Tibial nerve (tissue), 4 donors: Measurements from ENCODE around the gene NTRK1. TPM values are rescaled to one million over a fixed set of nuclear protein-coding genes. Genes with fewer than 3 reads are reported as not detected.

Experiments
- DNase-seq, 2 donors: peaks; one replicate each; pipeline ENCODE4 v3.0.0-alpha.2; 2019; ENCODE audit warnings: low spot score in 2 of 2
- H3K27ac ChIP-seq, 4 donors: fragments of 200-600 bp; sonication (generic) in 3 of 4; one replicate each; pipeline ENCODE4 v1.5.1; 2017 to 2019; ENCODE audit warnings: mild to moderate bottlenecking in 1 of 4
- H3K27me3 ChIP-seq, 2 donors: fragments of 200-600 bp; sonication (generic) in 1 of 2; one replicate each; pipeline versions ENCODE4 v1.5.1 to v1.6.0; 2017 to 2019
- H3K36me3 ChIP-seq, 3 donors: fragments of 200-600 bp; sonication (generic); one replicate each; pipeline ENCODE4 v1.5.1; 2018 to 2019
- H3K4me1 ChIP-seq, 4 donors: fragments of 200-600 bp; sonication (generic) in 3 of 4; one replicate each; pipeline ENCODE4 v1.5.1; 2017 to 2019
- H3K4me3 ChIP-seq, 4 donors: fragments of 200-600 bp; sonication (generic) in 3 of 4; one replicate each; pipeline ENCODE4 v1.5.1; 2017 to 2019; ENCODE audit warnings: mild to moderate bottlenecking in 1 of 4, moderate library complexity in 1 of 4
- H3K9me3 ChIP-seq, 4 donors: fragments of 200-600 bp; sonication (generic) in 3 of 4; one replicate each; pipeline ENCODE4 v1.5.1; 2017 to 2019
- EP300 ChIP-seq, 2 donors: sonication (generic); formaldehyde crosslinking; IDR thresholded peaks; one replicate each; pipeline ENCODE4 v1.6.1; 2017; ENCODE audit warnings: antibody characterized with exemption in 2 of 2, mild to moderate bottlenecking in 1 of 2
- POLR2A ChIP-seq, 2 donors: fragments of 450-650 bp; IDR thresholded peaks; one replicate each; pipeline ENCODE4 v1.6.1; 2017; ENCODE audit warnings: antibody characterized with exemption in 2 of 2, mild to moderate bottlenecking in 2 of 2, moderate library complexity in 2 of 2
- WGBS, 2 donors: methylation state at CpG; one replicate each; pipeline ENCODE4 v1.1.5; 2018; 5-methylcytosine and 5-hydroxymethylcytosine counted together
- total RNA-seq, 4 donors: library from RNA; depleted of rRNA; stranded (reverse); fragments of >200 nt; gene quantifications; one replicate each; pipeline ENCODE4 v1.1.0, GENCODE V29; 2016
- TF ChIP-seq, protein P1 (sequence below), 5 experiments: fragments of 200-600 bp in 3 of 5; fragments of 450-650 bp in 2 of 5; sonication (generic) in 3 of 5; IDR thresholded peaks; one replicate each; pipeline ENCODE4 v1.5.1; 2016 to 2019; ENCODE audit warnings: antibody characterized with exemption in 5 of 5, mild to moderate bottlenecking in 3 of 5, moderate library complexity in 2 of 5

The NTRK1 gene
- total RNA-seq, 4 donors from 2014 or later: 0.22 to 0.42 (median 0.39) TPM; not detected in 1

DNA sequence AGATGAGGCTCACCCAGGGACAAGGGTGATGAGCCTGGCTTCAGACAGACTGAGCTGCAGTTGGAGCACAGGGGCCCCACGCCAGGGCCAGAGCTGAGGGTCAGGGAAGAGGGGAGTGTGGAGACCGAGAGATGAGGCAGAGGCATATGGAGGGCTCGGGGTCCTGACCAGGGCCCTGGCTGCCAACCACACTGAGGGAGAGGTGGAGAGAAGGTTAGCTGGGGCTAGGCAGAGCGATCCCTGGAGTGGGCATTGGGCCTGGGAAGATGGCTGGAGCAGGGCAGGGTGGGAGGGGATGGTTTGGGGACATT, 40.9 kb downstream of the NTRK1 start:
- Histone ChIP-seq H3K4me3 (no peak overlapping the region), H3K27me3 (no peaks in the 10 kb centered on the region)

GRCh38 chr1:156901966-156902915, 41.6 kb downstream of the NTRK1 start:
- TF ChIP-seq POLR2A (IDR thresholded peaks at IDR 0.05) (no peak), EP300 (IDR thresholded peaks at IDR 0.05) (no peak)
- TF ChIP-seq, protein P1, sequence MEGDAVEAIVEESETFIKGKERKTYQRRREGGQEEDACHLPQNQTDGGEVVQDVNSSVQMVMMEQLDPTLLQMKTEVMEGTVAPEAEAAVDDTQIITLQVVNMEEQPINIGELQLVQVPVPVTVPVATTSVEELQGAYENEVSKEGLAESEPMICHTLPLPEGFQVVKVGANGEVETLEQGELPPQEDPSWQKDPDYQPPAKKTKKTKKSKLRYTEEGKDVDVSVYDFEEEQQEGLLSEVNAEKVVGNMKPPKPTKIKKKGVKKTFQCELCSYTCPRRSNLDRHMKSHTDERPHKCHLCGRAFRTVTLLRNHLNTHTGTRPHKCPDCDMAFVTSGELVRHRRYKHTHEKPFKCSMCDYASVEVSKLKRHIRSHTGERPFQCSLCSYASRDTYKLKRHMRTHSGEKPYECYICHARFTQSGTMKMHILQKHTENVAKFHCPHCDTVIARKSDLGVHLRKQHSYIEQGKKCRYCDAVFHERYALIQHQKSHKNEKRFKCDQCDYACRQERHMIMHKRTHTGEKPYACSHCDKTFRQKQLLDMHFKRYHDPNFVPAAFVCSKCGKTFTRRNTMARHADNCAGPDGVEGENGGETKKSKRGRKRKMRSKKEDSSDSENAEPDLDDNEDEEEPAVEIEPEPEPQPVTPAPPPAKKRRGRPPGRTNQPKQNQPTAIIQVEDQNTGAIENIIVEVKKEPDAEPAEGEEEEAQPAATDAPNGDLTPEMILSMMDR (IDR thresholded peaks at IDR 0.05): no peak
- Histone ChIP-seq H3K4me1 (peaks cover 0 to 100% (median 58%) of the 10 kb centered on the region in 4 donors), H3K36me3 (peaks cover 0 to 15% (median 0%) of the 10 kb centered on the region in 3 donors), H3K27ac (peak overlapping the region in 3 of 4 donors; percentile 19 to 97 (median 69)), H3K4me3 (no peak overlapping the region), H3K9me3 (no peaks in the 10 kb centered on the region), H3K27me3 (peaks cover 0 to 3% of the 10 kb centered on the region in 2 donors)
- no peak for DNase-seq
- 29 to 35% methylated on average over 22 of the region's 23 CpGs for WGBS, 2 donors

More for the DNA sequence above, 40.9 kb downstream of the NTRK1 start:
- Histone ChIP-seq H3K27ac (peak overlapping the region in 3 of 4 donors; percentile 19 to 97 (median 69)), H3K9me3 (no peaks in the 10 kb centered on the region), H3K36me3 (peaks cover 0 to 8% (median 0%) of the 10 kb centered on the region in 3 donors), H3K4me1 (peaks cover 0 to 100% (median 59%) of the 10 kb centered on the region in 4 donors)
- TF ChIP-seq EP300 (IDR thresholded peaks at IDR 0.05) (no peak), POLR2A (IDR thresholded peaks at IDR 0.05) (no peak)
- TF ChIP-seq, protein P1 (IDR thresholded peaks at IDR 0.05): no peak
- no peak for DNase-seq
- 53 to 69% methylated on average over 4 of the region's 4 CpGs for WGBS, 2 donors

DNA sequence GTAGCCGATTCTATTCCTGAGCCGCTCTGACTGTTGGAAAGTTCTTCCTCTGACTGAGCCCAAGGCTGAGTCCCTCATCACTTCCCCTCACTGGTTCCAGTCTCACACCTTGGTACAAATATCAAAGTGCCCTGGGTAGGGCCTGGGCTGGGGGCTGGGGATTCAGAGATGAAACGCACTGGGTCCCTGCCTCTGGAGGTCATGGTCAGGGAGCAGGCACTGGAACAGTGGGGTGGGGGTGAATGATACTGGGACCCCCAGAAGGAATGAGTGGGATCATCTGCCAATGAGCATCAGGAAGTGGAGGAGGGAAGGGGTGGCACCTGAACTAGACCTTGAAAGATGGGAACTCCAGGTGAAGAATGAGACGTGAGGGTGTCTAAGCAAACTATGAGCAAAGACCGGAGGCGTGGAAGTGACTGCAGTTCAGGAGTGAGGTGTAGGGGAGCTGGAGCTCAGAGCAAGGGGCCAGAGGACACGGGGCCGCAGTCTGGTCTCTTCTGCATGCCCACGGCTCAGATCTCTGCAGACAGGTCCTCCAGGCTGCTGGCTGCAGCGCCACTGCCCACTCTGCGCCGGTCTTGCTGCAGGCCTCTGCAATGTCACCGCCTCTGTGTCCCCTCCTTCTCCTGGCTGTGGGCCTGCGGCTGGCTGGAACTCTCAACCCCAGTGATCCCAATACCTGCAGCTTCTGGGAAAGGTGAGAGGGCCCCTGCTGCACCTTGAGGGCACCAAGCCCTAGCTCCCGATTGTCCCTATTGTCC, 42.8 kb downstream of the NTRK1 start:
- TF ChIP-seq, protein P1 (IDR thresholded peaks at IDR 0.05): no peak
- TF ChIP-seq POLR2A (IDR thresholded peaks at IDR 0.05) (no peak), EP300 (IDR thresholded peaks at IDR 0.05) (no peak)
- 69 to 73% methylated on average over 15 of the region's 15 CpGs for WGBS, 2 donors
- H3K27me3 ChIP-seq: peaks cover 0 to 8% of the 10 kb centered on the region in 2 donors

DNA sequence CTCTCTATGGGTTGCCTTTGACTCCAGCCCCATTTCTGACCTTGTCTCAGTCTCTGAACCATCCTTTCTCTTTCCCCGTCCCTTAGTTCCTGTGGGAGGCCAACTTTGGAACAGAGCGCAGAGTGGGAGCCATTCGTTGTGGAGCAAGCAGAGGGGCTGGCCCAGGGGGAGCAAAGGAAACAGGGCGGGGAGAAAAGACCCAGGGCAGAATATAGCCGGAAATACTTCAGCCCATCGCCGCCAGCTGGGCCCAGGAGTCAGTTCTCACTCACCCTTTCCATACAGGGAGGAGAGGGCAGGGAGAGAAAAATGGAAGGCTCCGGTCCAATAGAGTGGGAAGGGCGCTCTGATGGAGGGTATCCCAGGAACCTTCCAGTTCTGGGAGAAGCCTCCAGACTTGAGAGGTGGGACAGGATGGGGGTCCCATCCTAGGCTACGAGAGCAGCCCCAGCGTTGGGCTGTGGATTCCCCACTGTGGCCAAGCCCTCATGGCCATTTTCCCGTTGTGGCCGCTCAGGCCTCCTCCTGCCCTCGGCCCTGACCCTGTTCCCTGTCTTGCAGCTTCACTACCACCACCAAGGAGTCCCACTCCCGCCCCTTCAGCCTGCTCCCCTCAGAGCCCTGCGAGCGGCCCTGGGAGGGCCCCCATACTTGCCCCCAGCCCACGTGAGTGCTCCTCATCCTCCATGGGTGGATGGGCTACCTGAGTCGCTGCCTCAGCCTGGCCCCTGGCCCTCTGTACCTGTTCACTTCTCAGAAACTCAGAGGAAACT, 43.7 kb downstream of the NTRK1 start:
- TF ChIP-seq, protein P1 (IDR thresholded peaks at IDR 0.05): no peak
- TF ChIP-seq EP300 (IDR thresholded peaks at IDR 0.05) (no peak), POLR2A (IDR thresholded peaks at IDR 0.05) (no peak)
- H3K36me3 ChIP-seq: peaks cover 0 to 28% (median 0%) of the 10 kb centered on the region in 3 donors
- DNase-seq: no peak
- WGBS, 2 donors: 53 to 60% methylated on average over 19 of the region's 19 CpGs
- peak overlapping the region in 2 of 4 donors; percentile 56 to 97 for H3K27ac ChIP-seq
- no peaks in the 10 kb centered on the region for H3K9me3 ChIP-seq
- H3K27me3 ChIP-seq: peaks cover 0 to 8% of the 10 kb centered on the region in 2 donors
- peaks cover 0 to 100% (median 48%) of the 10 kb centered on the region in 4 donors for H3K4me1 ChIP-seq
- H3K4me3 ChIP-seq: no peak overlapping the region

More for the DNA sequence above, 42.8 kb downstream of the NTRK1 start:
- no peak for DNase-seq
- H3K4me1 ChIP-seq: peaks cover 0 to 100% (median 52%) of the 10 kb centered on the region in 4 donors
- H3K9me3 ChIP-seq: no peaks in the 10 kb centered on the region
- peaks cover 0 to 24% (median 0%) of the 10 kb centered on the region in 3 donors for H3K36me3 ChIP-seq
- no peak overlapping the region for H3K4me3 ChIP-seq
- peak overlapping the region in 2 of 4 donors; percentile 69 to 97 for H3K27ac ChIP-seq
